GM21390 (cell line): ENCODE results near the gene PHB1.
"Not testable (repeated sequence)": the region's sequence is repeated elsewhere in the genome, so short reads cannot be mapped to it uniquely, and the experiment has no call there.

ENCODE experiments used
- ATAC-seq: cut with Tn5 transposase; IDR thresholded peaks from one replicate; pipeline ENCODE4 v1.9.1; 2021; ENCODE audit not compliant: unreplicated experiment

PHB1 gene

GRCh38 chr17:49406421-49407061 lies 8.1 kb downstream of the PHB1 start:
- no peak for ATAC-seq

DNA sequence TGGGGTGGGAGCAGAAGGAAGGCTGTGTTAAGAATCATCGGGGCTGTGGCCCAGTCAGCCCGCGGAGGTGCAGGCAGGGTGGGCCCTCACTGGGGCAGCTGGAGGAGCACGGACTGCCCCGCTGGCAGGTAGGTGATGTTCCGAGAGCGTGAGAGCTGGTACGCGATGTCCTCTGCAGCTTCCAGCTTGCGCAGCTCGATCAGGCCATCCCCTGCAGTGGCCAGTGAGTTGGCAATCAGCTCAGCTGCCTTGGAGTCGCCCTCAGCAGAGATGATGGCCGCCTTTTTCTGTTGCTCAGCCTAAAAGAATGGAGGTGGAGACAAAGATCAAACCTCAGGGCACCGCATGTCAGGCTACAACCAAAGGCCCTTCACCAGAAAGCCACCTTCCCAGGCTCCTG lies 9.8 kb downstream of the PHB1 start:
- no peak for ATAC-seq

- no peak for ATAC-seq
Observed at GRCh38 chr17:49404361-49404760, 10.3 kb downstream of the PHB1 start.

- ATAC-seq: no peak
Observed at GRCh38 chr17:49403514-49404289, 11.0 kb downstream of the PHB1 start.

DNA sequence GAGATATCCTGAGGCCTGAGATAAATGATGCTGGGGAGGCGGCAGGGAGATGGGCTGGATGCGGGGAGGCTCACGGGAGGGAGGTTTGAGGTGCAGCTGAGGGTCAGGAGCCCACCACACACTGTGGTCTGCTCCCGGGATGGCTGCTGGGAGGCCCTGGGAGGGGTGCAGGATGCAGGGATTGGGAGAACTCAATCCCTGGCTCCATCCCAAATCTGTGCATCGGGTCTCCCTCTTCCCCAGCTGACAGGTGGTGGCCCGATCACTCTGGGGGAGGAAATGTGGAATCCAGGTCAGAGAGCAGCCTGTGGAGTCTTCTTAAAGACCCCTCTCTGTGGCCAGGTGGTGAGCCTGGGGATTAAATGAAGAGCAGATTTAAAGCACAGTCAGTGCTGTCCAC lies 12.0 kb downstream of the PHB1 start:
- no peak for ATAC-seq

DNA sequence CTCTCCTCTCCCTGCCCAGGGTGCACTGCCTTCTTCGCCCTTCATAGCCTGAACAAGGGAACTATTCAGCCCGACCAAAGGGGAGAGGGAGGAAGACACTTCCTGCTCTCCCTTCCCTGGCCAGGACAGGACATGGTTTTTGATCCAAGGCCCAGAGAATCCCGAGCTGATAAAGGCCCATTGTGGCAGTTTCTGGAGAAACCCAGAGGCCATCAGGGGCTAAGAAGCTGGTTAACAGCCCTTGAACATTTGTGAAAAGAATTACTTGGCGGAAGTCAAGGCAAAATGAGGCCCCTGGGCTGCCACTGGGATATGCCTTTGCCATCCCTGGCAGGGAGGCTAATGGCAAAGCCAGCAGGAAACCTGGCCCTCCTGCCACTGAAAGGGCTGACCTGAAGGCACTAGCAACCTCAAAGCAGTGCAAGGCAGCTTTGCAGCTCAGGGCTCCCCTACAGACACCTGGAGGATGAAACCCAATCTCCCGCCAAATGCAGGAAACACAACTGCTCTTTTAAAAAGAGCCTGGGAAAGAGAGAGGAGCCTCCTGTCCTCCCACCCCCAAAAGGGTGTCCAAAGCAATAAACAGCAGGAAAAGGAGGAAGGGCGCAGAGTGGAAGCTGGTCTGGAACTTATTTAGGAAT lies 12.6 kb downstream of the PHB1 start:
- no peak for ATAC-seq

GRCh38 chr17:49399995-49400394 lies 14.7 kb downstream of the PHB1 start:
- ATAC-seq: no peak

DNA sequence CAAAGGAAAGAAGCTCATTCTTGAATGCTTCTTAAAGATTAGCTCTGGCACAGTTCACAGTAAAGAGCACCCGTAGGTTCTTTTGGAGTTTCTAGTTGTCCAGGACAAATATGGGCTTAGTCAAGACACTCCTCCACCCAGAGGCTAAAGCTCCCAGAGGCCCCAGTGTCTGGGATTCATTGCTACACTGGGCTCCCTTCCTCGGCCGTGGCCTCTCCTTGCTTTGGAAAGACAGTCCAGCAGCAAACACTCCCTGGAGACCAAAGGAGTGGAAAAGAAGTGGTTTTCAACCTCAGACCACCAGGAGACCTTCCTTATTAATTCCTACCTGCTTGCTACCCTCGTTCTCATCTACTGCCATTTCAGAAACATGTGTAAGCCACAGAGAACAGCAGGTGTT lies 17.1 kb downstream of the PHB1 start:
- ATAC-seq: no peak

GRCh38 chr17:49393491-49394255 lies 21.0 kb downstream of the PHB1 start:
- no peak for ATAC-seq

- ATAC-seq: no peak
Observed at GRCh38 chr17:49390548-49391324, 23.9 kb downstream of the PHB1 start.

DNA sequence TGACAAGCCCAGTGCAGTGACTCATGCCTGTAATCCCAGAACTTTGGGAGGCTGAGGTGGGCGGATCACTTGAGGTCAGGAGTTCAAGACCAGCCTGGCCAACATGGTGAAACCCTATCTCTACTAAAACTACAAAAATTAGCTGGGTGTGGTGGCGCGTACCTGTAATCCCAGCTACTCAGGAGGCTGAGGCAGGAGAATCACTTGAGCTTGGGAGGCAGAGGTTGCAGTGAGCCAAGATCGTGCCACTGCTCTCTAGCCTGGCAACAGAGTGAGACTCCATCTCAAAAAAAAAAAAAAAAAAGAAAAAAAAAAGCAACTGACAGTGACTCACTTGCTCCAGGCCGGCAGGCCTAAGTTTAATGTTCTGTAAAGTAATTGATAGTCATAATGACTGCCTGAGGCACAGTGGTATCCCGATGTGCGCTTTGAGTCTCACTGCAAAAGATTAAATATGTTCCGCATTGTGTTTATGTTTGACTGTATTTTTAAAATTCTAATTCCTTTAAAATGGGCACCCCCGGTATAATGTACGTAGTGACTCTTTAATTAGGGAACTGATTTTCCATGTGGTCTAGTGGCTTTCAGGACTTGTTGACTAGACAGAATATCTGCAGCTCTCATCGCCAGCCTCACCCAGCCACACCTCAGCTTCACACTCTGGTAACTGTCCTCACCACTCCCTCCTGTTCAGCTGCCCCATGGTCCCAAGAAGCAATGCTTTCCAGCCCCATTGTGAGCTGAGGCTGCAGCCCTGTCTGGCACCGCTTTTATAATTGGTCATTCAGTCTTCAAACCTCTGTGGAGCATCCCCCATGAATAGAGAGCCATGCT lies 25.0 kb downstream of the PHB1 start:
- ATAC-seq: not testable (repeated sequence)

- no peak for ATAC-seq
Observed at GRCh38 chr17:49388692-49389513, 25.8 kb downstream of the PHB1 start.

GRCh38 chr17:49388290-49388640 lies 26.4 kb downstream of the PHB1 start:
- ATAC-seq: peak; percentile 58

- peak; percentile 19 for ATAC-seq
Observed at GRCh38 chr17:49387498-49388289, 27.0 kb downstream of the PHB1 start.

GRCh38 chr17:49386373-49386772 lies 28.3 kb downstream of the PHB1 start:
- ATAC-seq: no peak

DNA sequence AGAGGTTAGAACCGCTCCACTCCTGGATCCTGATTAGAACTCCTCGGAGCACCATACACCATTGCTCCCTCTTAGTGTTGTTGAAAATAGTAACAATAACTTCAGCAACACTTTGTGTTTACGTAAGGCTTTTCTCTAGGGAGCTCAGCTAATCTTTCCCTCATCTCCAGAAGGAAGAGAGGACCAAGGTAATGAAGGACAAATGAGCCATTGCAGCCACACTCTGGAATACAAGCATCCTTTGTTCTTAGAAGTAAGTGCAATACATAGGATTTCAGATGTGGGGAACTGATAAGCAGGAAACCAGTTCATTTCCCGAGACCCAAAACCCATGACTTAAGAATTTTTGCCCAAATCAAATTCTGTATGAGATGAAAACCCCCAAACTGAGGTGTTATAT lies 29.7 kb downstream of the PHB1 start:
- ATAC-seq: no peak

GRCh38 chr17:49383060-49383459 lies 31.6 kb downstream of the PHB1 start:
- no peak for ATAC-seq

- ATAC-seq: no peak
Observed at GRCh38 chr17:49382556-49382955, 32.1 kb downstream of the PHB1 start.
